ENCODE data around the gene FHIP1B. TPM values are rescaled to one million over a fixed set of nuclear protein-coding genes. Genes with fewer than 3 reads are reported as not detected.

The FHIP1B gene
- total RNA-seq, 2 experiments from 2014 or later: 13.0 to 13.1 TPM

GRCh38 chr11:6238902-6239301, 4.5 kb upstream of the FHIP1B start, which contains the start of gene CNGA4:
CNGA4 (plus strand) TSS chr11:6239089; CDS start chr11:6239207, 118 bp downstream.
- H3K27me3 Mint-ChIP-seq (ENCODE audit: low read depth): peaks cover 2% of the 10 kb centered on the region
- no peaks in the 10 kb centered on the region for H3K9me3 Mint-ChIP-seq
- intact Hi-C loops (cut with micrococcal nuclease): loop anchor here (5.0 to 10.0 kb wide), 6 partner anchors 422 to 1746 kb away; partner anchors contain the start of genes EIF3F, PPFIBP2, TRIM34 and TRIM68
- no peaks in the 10 kb centered on the region for H3K36me3 Mint-ChIP-seq (ENCODE audit: low read depth)
- no peak for DNase-seq
- no peak within 1 kb of the TSS for H3K4me3 Mint-ChIP-seq
- peaks cover 8% of the 10 kb centered on the region for H3K4me1 Mint-ChIP-seq (ENCODE audit: low read depth)
- CTCF ChIA-PET: interaction anchor here (0.6 to 5.6 kb wide), 3 partner anchors 12 to 112 kb away, joined by 3 to 42 read pairs (median 3); no protein-coding TSS in a partner anchor
- no peak within 1 kb of the TSS for H3K27ac Mint-ChIP-seq

GRCh38 chr11:6237761-6238302, 3.4 kb upstream of the FHIP1B start:
- Mint-ChIP-seq H3K4me1 (ENCODE audit: low read depth) (peaks cover 14% of the 10 kb centered on the region), H3K27me3 (ENCODE audit: low read depth) (no peaks in the 10 kb centered on the region), H3K27ac (no peak overlapping the region), H3K36me3 (ENCODE audit: low read depth) (no peaks in the 10 kb centered on the region), H3K9me3 (no peaks in the 10 kb centered on the region), H3K4me3 (no peak overlapping the region)
- intact Hi-C loops (cut with micrococcal nuclease): loop anchor here (5.0 to 10.0 kb wide), 6 partner anchors 421 to 1747 kb away; partner anchors contain the start of genes EIF3F, PPFIBP2, TRIM34 and TRIM68
- CTCF ChIA-PET: interaction anchor here (1.0 to 5.6 kb wide), 3 partner anchors 13 to 125 kb away, joined by 3 to 42 read pairs (median 7); no protein-coding TSS in a partner anchor
- no peak for DNase-seq

- H3K4me1 Mint-ChIP-seq (ENCODE audit: low read depth): peaks cover 16% of the 10 kb centered on the region
- no peaks in the 10 kb centered on the region for H3K27me3 Mint-ChIP-seq (ENCODE audit: low read depth)
- DNase-seq: no peak
- H3K4me3 Mint-ChIP-seq: no peak overlapping the region
- no peaks in the 10 kb centered on the region for H3K9me3 Mint-ChIP-seq
- intact Hi-C loops (cut with micrococcal nuclease): loop anchor here (5.0 to 10.0 kb wide), 6 partner anchors 420 to 1748 kb away; partner anchors contain the start of genes EIF3F, PPFIBP2, TRIM34 and TRIM68
- CTCF ChIA-PET: interaction anchor here (1.5 to 5.6 kb wide), 2 partner anchors 13 to 125 kb away, joined by 7 to 42 read pairs; no protein-coding TSS in a partner anchor
- H3K36me3 Mint-ChIP-seq (ENCODE audit: low read depth): no peaks in the 10 kb centered on the region
- no peak overlapping the region for H3K27ac Mint-ChIP-seq
Measured at GRCh38 chr11:6237266-6237665, 2.8 kb upstream of the FHIP1B start.

- no peak for DNase-seq
- H3K27ac Mint-ChIP-seq: peak overlapping the region; percentile 82
- peaks cover 38% of the 10 kb centered on the region for H3K4me1 Mint-ChIP-seq (ENCODE audit: low read depth)
- H3K27me3 Mint-ChIP-seq (ENCODE audit: low read depth): no peaks in the 10 kb centered on the region
- CTCF ChIA-PET: interaction anchor here (5.6 kb wide), 1 partner anchor 17 kb away, joined by 42 read pairs; no protein-coding TSS in a partner anchor
- peak overlapping the region; percentile 94 for H3K4me3 Mint-ChIP-seq
- H3K9me3 Mint-ChIP-seq: no peaks in the 10 kb centered on the region
- intact Hi-C loops (cut with micrococcal nuclease): loop anchor here (1.0 to 10.0 kb wide), 13 partner anchors 87 to 1751 kb away; partner anchors contain the start of genes ARFIP2, EIF3F, ILK and MRPL17
- H3K36me3 Mint-ChIP-seq (ENCODE audit: low read depth): peaks cover 8% of the 10 kb centered on the region
Measured at GRCh38 chr11:6233984-6234386, 451 bp downstream of the FHIP1B start.

GRCh38 chr11:6232899-6233298, 1.5 kb downstream of the FHIP1B start:
- CTCF ChIA-PET: no interaction called here
- DNase-seq: no peak
- Mint-ChIP-seq H3K4me1 (ENCODE audit: low read depth) (peaks cover 39% of the 10 kb centered on the region), H3K4me3 (peak overlapping the region; percentile 6), H3K9me3 (no peaks in the 10 kb centered on the region), H3K27ac (no peak overlapping the region), H3K36me3 (ENCODE audit: low read depth) (peaks cover 8% of the 10 kb centered on the region), H3K27me3 (ENCODE audit: low read depth) (no peaks in the 10 kb centered on the region)
- intact Hi-C loops (cut with micrococcal nuclease): loop anchor here (10.0 kb wide), 5 partner anchors 512 to 1752 kb away; partner anchors contain the start of genes EIF3F, PPFIBP2, TRIM34 and TRIM68

- CTCF ChIA-PET: interaction anchor here (1.4 kb wide), 1 partner anchor 133 kb away, joined by 5 read pairs; no protein-coding TSS in a partner anchor
- intact Hi-C loops (cut with micrococcal nuclease): loop anchor here (10.0 kb wide), 5 partner anchors 515 to 1755 kb away; partner anchors contain the start of genes EIF3F, PPFIBP2, TRIM34 and TRIM68
- Mint-ChIP-seq H3K4me3 (no peak overlapping the region), H3K27ac (no peak overlapping the region), H3K27me3 (ENCODE audit: low read depth) (no peaks in the 10 kb centered on the region), H3K9me3 (no peaks in the 10 kb centered on the region), H3K4me1 (ENCODE audit: low read depth) (peaks cover 45% of the 10 kb centered on the region), H3K36me3 (ENCODE audit: low read depth) (peaks cover 11% of the 10 kb centered on the region)
- peak; percentile 18 for DNase-seq
Measured at GRCh38 chr11:6229911-6230310, 4.5 kb downstream of the FHIP1B start.

GRCh38 chr11:6228520-6228919, 5.9 kb downstream of the FHIP1B start:
- Mint-ChIP-seq H3K27me3 (ENCODE audit: low read depth) (no peaks in the 10 kb centered on the region), H3K4me1 (ENCODE audit: low read depth) (peaks cover 38% of the 10 kb centered on the region), H3K9me3 (no peaks in the 10 kb centered on the region), H3K4me3 (no peak overlapping the region), H3K27ac (no peak overlapping the region), H3K36me3 (ENCODE audit: low read depth) (peaks cover 11% of the 10 kb centered on the region)
- CTCF ChIA-PET: interaction anchor here (0.7 to 1.4 kb wide), 2 partner anchors 135 to 180 kb away, joined by 5 read pairs; no protein-coding TSS in a partner anchor
- intact Hi-C loops (cut with micrococcal nuclease): no loop called here
- DNase-seq: no peak

GRCh38 chr11:6225896-6226295, 8.5 kb downstream of the FHIP1B start:
- H3K4me3 Mint-ChIP-seq: no peak overlapping the region

GRCh38 chr11:6225024-6225423, 9.4 kb downstream of the FHIP1B start:
- CTCF ChIA-PET: interaction anchor here (1.6 to 1.8 kb wide), 2 partner anchors 25 to 154 kb away, joined by 4 to 5 read pairs; no protein-coding TSS in a partner anchor
- no peak for DNase-seq
- Mint-ChIP-seq H3K4me3 (no peak overlapping the region), H3K9me3 (no peaks in the 10 kb centered on the region), H3K27ac (no peak overlapping the region), H3K36me3 (ENCODE audit: low read depth) (peaks cover 24% of the 10 kb centered on the region), H3K4me1 (ENCODE audit: low read depth) (peaks cover 25% of the 10 kb centered on the region), H3K27me3 (ENCODE audit: low read depth) (no peaks in the 10 kb centered on the region)
- intact Hi-C loops (cut with micrococcal nuclease): no loop called here

More at GRCh38 chr11:6225896-6226295, 8.5 kb downstream of the FHIP1B start:
- H3K4me1 Mint-ChIP-seq (ENCODE audit: low read depth): peaks cover 29% of the 10 kb centered on the region
- no peaks in the 10 kb centered on the region for H3K9me3 Mint-ChIP-seq
- H3K36me3 Mint-ChIP-seq (ENCODE audit: low read depth): peaks cover 20% of the 10 kb centered on the region
- H3K27me3 Mint-ChIP-seq (ENCODE audit: low read depth): no peaks in the 10 kb centered on the region
- no peak overlapping the region for H3K27ac Mint-ChIP-seq
- intact Hi-C loops (cut with micrococcal nuclease): no loop called here
- DNase-seq: no peak
- CTCF ChIA-PET: no interaction called here

GRCh38 chr11:6224421-6224820, 10.0 kb downstream of the FHIP1B start:
- no peak overlapping the region for H3K27ac Mint-ChIP-seq
- H3K27me3 Mint-ChIP-seq (ENCODE audit: low read depth): no peaks in the 10 kb centered on the region
- H3K9me3 Mint-ChIP-seq: no peaks in the 10 kb centered on the region
- no peak overlapping the region for H3K4me3 Mint-ChIP-seq
- H3K36me3 Mint-ChIP-seq (ENCODE audit: low read depth): peaks cover 19% of the 10 kb centered on the region
- intact Hi-C loops (cut with micrococcal nuclease): no loop called here
- peaks cover 25% of the 10 kb centered on the region for H3K4me1 Mint-ChIP-seq (ENCODE audit: low read depth)
- no peak for DNase-seq
- CTCF ChIA-PET: interaction anchor here (1.6 to 1.8 kb wide), 2 partner anchors 26 to 155 kb away, joined by 4 to 5 read pairs; no protein-coding TSS in a partner anchor

- CTCF ChIA-PET: interaction anchor here (1.6 to 1.8 kb wide), 2 partner anchors 27 to 155 kb away, joined by 4 to 5 read pairs; no protein-coding TSS in a partner anchor
- Mint-ChIP-seq H3K4me1 (ENCODE audit: low read depth) (peaks cover 24% of the 10 kb centered on the region), H3K4me3 (no peak overlapping the region), H3K9me3 (no peaks in the 10 kb centered on the region), H3K27me3 (ENCODE audit: low read depth) (no peaks in the 10 kb centered on the region), H3K27ac (no peak overlapping the region), H3K36me3 (ENCODE audit: low read depth) (peaks cover 17% of the 10 kb centered on the region)
- intact Hi-C loops (cut with micrococcal nuclease): no loop called here
- DNase-seq: no peak
Measured at GRCh38 chr11:6223854-6224253, 10.6 kb downstream of the FHIP1B start.

GRCh38 chr11:6219359-6219758, 15.1 kb downstream of the FHIP1B start:
- Mint-ChIP-seq H3K27me3 (ENCODE audit: low read depth) (no peaks in the 10 kb centered on the region), H3K4me1 (ENCODE audit: low read depth) (peaks cover 15% of the 10 kb centered on the region), H3K27ac (no peak overlapping the region), H3K9me3 (no peaks in the 10 kb centered on the region), H3K4me3 (no peak overlapping the region), H3K36me3 (ENCODE audit: low read depth) (peaks cover 25% of the 10 kb centered on the region)
- DNase-seq: no peak
- intact Hi-C loops (cut with micrococcal nuclease): no loop called here
- CTCF ChIA-PET: interaction anchor here (0.6 kb wide), 1 partner anchor 1493 kb away, joined by 10 read pairs; no protein-coding TSS in a partner anchor

Data from activated naive CD4-positive, alpha-beta T cell treated with anti-CD3 and anti-CD28 coated beads for 36 hours (primary cell).